AG10803 (cell line): Measurements from ENCODE around the gene ACTL10.

ENCODE experiments used
- DNase-seq: peaks from one replicate; pipeline ENCODE4 v3.0.0; 2010; ENCODE audit warnings: low read depth
- H3K4me3 ChIP-seq: 2 replicates; pipeline ENCODE4 v1.5.1; 2011; ENCODE audit warnings: mild to moderate bottlenecking, low read length, control low read depth
- TF ChIP-seq, protein P1 (sequence below): conservative IDR thresholded peaks from 2 replicates; pipeline ENCODE4 v1.5.1; 2011; ENCODE audit warnings: mild to moderate bottlenecking, low read length, control low read depth, inconsistent platforms

Gene ACTL10

DNA sequence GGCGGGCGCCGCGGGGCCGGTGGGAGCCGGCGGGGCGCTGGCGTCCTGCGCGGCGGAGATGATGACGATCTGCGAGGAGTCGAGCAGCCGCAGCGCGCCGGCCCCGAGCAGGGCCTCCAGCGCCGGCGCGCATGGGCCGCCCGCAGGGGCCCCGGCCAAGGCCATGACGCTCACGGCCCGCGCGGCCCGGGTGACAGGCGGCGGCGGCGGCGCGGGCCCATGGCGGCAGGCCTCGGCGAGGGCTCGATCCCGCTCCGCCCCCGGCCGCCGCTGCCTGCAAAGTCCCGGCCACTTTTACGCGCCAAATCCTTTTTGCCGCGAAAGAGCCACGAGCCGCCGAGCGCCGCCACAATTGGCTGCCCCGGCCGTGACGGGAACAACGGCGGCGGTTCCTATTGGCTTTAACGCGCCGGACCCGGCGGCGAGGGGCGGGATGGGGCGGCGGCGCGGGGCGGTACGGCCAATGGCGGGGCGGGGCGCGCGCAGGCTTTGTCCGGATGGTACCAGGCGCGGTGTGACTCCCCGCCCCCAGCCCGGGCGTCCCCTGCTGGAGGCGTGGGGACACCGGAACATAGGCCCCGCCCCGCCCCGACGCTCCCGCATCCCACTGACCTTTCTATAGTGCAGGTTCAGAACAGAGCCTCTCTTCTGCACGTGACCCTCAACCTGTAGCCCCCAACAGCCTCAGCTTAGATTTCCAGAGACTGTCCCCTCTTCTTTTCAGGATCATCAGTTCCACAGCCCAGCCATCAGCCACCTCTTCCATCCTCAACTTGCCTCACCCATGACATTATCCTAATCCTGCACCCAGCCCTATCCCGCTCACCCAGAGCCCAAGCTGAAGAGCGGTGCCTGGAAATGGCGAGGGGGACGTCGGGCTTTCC is 19.6 kb downstream of the ACTL10 start, which contains the start of gene E2F1:
Gene E2F1, minus strand, starts transcription at position 286 of the 884 bp plus-strand sequence. Its CDS starts 121 bp downstream, at position 165.
- TF ChIP-seq, protein P1, sequence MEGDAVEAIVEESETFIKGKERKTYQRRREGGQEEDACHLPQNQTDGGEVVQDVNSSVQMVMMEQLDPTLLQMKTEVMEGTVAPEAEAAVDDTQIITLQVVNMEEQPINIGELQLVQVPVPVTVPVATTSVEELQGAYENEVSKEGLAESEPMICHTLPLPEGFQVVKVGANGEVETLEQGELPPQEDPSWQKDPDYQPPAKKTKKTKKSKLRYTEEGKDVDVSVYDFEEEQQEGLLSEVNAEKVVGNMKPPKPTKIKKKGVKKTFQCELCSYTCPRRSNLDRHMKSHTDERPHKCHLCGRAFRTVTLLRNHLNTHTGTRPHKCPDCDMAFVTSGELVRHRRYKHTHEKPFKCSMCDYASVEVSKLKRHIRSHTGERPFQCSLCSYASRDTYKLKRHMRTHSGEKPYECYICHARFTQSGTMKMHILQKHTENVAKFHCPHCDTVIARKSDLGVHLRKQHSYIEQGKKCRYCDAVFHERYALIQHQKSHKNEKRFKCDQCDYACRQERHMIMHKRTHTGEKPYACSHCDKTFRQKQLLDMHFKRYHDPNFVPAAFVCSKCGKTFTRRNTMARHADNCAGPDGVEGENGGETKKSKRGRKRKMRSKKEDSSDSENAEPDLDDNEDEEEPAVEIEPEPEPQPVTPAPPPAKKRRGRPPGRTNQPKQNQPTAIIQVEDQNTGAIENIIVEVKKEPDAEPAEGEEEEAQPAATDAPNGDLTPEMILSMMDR, result peak; percentile 20
- peak; percentile 88 for DNase-seq
- H3K4me3 ChIP-seq, result peak within 1 kb of the TSS; percentile 62

DNA sequence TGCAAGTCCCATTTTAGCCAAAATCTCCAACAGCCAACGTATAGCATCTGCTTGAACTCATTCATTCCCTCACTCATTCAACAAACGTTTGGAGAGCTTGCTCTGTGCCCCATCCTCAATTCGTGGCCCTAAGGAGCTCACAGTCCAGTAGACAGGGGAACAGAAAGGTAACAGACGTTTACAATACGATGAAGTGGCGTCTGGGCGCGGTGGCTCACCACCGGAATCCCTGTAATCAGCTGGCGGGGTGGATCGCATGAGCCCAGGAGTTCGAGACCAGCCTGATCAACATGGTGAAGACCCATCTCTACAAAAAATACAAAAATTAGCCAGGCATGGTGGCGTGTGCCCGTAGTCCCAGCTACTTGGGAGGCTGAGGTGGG is 20.2 kb downstream of the ACTL10 start:
- DNase-seq, result no peak
- TF ChIP-seq, protein P1, result no peak
- peak overlapping the region; percentile 62 for H3K4me3 ChIP-seq

DNA sequence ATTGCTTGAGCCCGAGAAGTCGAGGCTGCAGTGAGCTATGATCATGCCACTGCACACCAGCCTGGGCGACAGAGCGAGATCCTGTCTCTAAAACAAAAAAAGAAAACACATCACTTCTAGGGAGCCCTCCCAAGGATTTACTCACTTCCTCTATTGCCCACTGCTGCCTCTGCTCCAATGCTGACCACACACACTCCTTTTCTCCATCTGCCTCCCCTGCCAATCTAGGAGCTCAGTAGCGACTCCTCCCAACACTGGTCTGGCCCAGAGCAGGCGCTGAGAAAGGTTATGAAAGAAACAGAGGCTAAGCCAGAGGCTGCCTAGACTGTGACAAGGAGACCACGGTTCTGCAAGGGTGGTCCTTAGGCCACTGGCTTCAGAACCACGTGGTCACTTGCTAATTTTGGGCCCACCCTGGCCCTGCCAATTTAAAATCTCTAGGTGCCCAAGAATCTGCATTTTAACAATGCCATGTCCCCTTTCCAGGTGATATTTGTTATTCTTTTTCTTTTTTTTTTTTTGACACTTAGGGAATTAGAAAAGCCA is 20.7 kb downstream of the ACTL10 start:
- no peak for DNase-seq
- no peak overlapping the region for H3K4me3 ChIP-seq
- TF ChIP-seq, protein P1, result no peak

DNA sequence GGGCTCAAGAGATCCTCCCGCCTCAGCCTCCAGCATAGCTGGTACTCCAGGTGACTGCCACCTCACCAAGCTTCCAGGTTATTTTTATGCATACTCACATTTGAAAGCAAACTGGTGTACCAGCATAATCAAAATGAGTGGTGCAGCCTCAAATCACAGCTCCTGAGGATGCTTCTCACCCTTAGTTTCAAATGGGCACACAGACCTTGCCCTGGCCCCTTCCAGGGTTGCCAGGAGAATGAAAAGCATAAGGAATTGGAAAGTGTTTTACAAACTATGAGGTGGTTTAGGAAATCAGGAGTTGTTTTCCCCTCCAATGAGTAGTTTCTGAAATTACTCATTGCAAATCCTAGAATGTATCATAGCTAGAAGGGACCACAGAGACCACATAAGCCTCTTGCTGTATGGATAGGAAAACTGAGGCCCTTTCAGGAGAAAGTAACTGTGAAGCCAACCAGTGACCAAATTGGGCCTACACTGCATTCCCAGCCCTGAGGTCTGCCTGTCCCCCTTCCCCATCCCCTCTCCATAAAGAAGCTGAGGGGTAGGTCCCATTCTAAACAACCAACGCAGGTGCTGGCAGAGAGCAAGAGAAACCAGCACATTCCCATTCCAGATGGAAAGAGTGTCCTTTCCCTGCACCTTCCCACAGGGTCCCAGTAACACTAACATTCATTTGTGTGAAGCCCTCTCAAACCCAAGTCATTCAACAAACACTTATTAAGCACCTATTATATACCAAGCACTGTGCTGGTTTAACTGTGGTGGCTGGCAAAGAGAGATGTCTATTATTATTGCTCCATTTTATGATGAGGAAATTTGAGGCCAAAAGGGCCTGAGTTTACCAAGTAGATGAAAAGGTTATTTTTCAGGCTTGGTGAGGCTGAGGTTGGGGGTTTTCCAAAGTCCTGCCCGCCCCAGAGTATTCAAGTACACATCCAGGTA is 21.5 kb downstream of the ACTL10 start:
- no peak overlapping the region for H3K4me3 ChIP-seq
- DNase-seq, result no peak

DNA sequence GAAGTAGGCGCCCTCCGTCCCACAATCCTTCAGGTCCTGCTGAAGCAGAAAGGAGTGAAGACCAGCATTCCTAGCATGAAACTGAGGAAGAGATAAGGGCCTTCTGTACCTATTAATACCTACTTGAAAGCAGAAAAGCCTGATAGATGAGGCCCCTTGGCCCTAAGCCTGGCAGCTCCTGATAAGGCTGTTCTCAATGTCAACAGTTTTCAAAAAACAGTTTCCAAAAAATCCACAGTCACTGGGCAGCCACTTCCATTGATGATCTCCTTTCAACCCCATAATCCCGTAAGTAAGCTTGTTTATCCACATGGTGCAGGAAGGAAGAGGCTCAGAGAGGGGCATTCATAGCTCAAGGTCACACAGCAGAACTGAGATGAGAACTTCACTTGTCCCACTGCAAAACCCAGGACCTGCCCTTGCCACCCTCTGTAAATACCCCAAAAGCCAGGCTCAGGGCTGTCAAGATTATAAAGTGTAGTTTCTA is 22.2 kb downstream of the ACTL10 start:
- no peak overlapping the region for H3K4me3 ChIP-seq
- TF ChIP-seq, protein P1, result no peak
- no peak for DNase-seq

More for the DNA sequence above, 21.5 kb downstream of the ACTL10 start:
- TF ChIP-seq, protein P1, result no peak

DNA sequence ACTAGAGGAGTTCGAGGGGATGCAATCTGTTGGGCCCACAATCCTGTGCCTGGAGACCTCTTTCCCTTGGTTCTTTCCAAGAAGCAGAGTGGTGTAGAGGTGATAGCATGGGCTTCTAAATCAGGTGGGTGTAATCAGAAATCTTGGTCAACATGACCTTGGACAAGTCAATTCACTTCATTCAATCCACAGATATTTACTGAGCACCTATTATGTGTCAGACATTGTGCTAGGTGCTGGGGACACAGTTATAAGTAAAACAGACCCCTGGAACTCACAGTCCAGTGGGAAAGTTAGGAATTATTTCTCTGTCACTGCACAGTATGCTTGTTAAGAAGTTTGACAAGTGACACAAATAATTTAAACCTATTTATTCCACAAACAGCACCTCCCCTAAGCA is 22.8 kb downstream of the ACTL10 start:
- H3K4me3 ChIP-seq, result no peak overlapping the region
- TF ChIP-seq, protein P1, result no peak
- DNase-seq, result no peak
